Posterior cingulate gyrus (tissue), 11 donors: ENCODE results near the gene TTC21A.

Source experiments
- DNase-seq, 10 donors: peaks; one replicate each; pipeline versions ENCODE4 v3.0.0 to v3.0.0-alpha.2; 2020 to 2021; ENCODE audit warnings: mixed read lengths in 3 of 10
- intact Hi-C: fragments of 100-400 bp; cut with DNase I; formaldehyde crosslinking; loops from one replicate; pipeline ENCODE4 v1.15.1; 2023

TTC21A gene

GRCh38 chr3:39147711-39148434, 40.4 kb downstream of the TTC21A start:
- DNase-seq, result no peak
- intact Hi-C loops, result no loop called here

GRCh38 chr3:39148435-39149058, 41.1 kb downstream of the TTC21A start:
- intact Hi-C loops, result no loop called here
- DNase-seq, result peak in 2 of 10 donors; percentile 29 to 58

GRCh38 chr3:39149059-39149455, 41.6 kb downstream of the TTC21A start:
- intact Hi-C loops, result no loop called here
- DNase-seq, result no peak

DNA sequence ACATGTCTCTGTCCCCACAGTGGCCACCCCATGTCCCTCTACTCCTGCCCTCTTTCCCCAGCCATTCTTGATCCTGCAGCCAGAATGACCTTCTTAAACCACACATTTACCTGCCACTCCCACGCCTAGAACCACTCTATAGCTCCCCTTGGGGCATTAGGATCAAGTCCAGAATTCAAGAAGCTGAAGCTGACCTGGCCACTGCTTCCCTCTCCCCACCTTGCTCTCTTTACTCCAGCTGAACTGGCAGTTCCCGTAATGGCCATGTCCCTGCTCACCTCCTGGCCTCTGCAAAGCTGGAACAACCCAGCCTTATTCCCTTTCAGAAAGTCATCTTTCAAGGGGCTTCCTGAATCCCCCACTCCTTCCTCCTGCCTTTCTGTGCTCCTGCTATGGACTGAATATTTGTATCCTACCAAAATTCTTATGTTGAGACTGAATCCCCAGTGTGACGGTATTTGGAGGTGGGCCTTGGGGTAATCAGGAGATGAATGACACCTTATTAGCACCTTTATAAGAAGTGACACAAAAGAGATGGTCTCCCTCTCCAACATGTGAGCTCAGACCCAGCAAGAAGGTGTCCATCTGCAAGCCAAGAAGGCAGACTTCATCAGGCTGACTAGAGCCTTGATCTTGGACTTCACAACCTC, 42.1 kb downstream of the TTC21A start:
- intact Hi-C loops, result no loop called here
- no peak for DNase-seq

DNA sequence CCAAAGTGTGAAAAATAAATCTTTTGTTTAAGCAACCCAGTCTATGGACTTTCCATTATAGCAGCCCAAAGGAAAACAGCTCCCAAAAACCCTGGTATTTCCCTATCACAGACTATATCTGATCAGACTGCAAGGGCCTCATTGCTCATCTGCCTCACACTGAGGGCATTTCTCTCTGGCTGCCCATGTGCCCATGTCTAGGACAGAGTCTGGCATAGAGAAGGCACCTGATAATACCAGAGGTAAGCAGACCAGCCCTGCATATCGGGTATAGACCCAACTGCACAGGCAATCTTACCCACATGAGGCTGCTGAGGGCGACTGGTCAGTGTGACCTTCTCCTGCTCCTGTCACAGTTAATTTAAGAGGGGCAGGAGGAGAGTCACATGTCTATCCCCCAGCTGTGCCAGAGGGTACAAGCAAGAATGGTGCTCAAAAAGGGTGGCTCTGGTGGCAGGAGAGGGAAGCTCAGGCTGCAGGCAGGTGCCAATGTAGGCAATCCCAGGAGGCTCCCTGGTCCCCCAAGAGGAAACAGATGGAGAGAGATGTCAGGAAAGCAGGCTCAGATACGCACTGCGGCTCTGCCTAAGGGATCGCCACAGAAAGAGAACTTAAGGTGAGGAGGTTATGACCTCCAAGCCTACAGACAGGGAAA, 42.8 kb downstream of the TTC21A start:
- intact Hi-C loops, result no loop called here
- DNase-seq, result no peak

GRCh38 chr3:39150803-39151631, 43.5 kb downstream of the TTC21A start:
- peak in 7 of 10 donors; percentile 41 to 92 (median 56) for DNase-seq

DNA sequence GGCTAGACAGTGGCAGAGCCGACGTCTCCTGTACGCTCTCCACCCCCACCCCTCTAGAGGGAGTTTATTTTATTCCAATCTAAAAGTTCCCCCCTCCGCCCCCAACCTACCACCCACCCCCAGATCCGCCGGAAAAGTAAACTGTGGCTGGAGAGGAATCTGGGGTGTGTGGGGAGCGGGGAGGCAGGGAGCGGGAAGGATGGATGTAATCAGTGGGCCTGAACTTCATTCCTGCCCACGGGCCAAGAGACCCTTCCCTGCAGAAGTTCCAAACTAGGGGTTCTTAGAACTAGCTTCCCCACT, 46.4 kb downstream of the TTC21A start:
- DNase-seq, result no peak
- intact Hi-C loops, result no loop called here

More at GRCh38 chr3:39150803-39151631, 43.5 kb downstream of the TTC21A start:
- intact Hi-C loops, result no loop called here

- intact Hi-C loops, result no loop called here
- DNase-seq, result no peak
These were observed 47.0 kb downstream of the TTC21A start for GRCh38 chr3:39154280-39155021.

DNA sequence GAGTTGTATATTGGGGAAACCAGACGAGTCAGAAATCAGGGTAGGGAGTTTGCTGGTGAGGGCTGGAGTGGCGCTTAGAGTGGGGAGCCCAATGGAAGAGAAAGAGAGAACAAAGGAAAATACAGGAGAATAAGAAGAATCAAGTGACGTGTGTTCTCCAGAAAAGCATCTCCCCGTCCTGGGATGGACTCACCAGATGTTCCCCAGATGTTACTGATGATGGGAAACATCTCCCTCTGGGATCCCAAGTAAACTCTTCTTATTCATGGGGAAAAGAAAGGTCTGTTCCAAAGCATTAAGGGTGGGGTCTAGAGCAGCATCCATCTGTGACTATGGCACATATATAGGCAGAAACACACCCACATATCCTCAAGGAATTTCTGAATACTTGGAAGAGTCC, 48.9 kb downstream of the TTC21A start:
- no peak for DNase-seq
- intact Hi-C loops, result no loop called here

DNA sequence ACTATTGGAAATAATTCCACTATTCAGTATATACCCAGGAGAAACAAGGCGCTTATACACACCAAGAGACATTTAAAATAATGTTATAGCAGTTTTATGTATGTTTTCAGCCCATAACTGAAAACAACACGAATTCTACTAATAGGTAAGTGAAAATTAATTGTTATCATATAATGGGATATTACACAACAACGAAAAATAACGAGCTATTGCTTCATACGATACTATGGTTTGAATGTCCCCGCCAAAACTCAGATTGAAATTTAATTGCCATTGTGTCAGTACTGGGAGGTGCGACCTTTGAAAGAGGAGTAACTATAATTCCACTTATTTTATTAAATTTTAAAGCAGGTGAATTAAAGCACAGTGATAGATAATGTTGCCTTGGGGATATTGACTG, 49.9 kb downstream of the TTC21A start:
- intact Hi-C loops, result no loop called here
- DNase-seq, result no peak

DNA sequence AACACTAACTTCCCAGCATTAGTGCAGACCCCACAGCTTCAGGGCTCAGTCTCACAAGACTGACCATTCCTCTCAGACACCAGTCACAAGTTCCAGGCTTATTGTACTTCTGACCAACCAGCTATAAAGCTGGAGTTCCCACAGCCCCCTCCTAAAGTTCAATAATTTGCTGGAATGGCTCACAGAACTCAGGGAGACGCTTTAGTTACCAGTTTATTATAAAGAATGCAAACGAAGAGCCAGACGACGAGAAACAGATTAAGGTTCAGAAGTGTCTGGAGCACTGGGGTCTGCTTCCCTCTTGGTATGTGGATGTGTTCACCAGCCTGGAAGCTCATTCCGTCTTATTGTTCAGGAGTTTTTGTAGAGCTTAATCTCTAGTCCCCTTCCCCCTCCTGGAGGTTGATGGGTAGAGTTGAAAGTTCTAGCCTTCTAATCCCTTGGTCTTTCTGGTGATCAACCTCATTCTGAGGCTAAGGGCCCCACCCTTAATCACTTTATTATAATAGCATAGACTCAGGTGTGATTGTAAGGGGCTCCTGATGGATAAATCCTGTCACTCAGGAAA, 50.8 kb downstream of the TTC21A start:
- intact Hi-C loops, result no loop called here
- no peak for DNase-seq

GRCh38 chr3:39164414-39164813, 56.9 kb downstream of the TTC21A start:
- intact Hi-C loops, result no loop called here
- DNase-seq, result no peak

GRCh38 chr3:39165518-39165917, 58.0 kb downstream of the TTC21A start:
- intact Hi-C loops, result no loop called here
- DNase-seq, result no peak

DNA sequence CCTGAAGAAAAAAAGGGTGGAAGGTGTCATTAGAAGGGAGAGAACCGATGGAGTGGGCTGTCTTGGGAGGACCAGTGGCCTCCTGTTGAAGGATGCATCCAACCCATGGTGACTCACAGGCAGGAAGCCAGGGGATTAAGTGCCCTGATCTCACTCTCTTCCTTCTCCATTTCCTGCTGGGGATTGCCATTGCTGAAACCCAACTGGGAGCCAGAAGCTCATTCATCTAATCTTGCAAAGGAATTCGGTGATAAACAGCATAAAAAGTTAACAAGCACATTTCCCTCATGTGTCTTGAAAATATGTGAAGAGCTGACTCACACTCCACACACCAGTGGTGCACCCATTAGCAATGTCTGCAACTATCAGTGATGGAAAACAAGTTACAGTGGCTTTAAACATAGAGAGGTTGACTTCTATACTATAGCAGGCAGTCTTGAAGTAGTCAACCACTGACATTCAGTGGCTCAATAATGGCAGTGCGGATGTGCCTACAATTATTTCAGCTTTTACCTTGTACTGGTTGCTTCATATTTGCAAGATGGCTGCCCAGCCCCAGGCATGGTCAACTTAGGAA, 58.7 kb downstream of the TTC21A start:
- no peak for DNase-seq
- intact Hi-C loops, result no loop called here

DNA sequence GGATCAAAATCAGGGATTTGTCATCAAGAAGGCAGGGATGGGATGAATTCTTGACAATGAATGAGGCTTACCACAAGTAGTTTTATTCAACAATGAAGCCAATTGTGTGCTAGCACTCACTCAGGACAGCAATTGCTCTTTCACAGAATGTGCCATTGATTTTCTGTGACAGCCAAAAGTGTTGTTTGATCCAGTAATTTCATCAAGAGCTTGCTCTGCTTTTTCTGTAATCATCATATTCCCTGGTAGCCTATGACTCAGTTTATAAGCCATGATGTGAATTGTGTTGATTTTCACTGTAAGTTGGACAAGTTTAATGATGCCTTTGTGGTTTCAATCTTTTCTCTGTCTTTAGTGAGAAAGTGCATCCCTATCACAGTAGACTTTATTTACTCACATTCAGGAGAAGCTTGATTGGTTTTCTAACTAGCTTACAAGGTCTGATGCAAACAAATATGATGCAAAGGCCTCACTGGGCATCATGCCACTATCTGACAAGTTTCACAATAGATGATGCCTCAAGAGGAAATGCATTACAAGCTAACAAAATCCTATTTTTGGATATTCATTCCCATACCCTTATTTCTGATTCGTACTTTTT, 59.6 kb downstream of the TTC21A start:
- intact Hi-C loops, result no loop called here
- no peak for DNase-seq

GRCh38 chr3:39168156-39168780, 60.8 kb downstream of the TTC21A start:
- intact Hi-C loops, result no loop called here
- no peak for DNase-seq

DNA sequence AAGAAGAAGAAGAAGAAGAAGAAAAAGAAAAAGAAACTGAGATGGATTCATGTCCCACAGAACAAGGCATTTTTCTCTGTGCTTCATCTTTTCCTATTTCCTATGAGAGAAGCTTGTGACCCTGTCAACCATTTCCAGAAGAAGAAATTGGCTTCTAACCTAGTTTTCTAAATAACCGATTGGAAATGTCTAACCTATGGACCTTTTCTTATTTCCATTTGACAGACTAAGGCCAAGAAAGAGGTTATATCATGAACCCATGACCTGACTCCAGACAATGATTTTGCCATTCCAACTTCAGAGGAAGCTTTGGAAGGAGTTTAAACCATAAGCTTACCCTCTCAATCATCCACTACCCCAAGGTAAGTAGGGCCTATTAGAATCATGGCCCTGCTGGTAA, 62.2 kb downstream of the TTC21A start:
- no peak for DNase-seq
- intact Hi-C loops, result no loop called here

DNA sequence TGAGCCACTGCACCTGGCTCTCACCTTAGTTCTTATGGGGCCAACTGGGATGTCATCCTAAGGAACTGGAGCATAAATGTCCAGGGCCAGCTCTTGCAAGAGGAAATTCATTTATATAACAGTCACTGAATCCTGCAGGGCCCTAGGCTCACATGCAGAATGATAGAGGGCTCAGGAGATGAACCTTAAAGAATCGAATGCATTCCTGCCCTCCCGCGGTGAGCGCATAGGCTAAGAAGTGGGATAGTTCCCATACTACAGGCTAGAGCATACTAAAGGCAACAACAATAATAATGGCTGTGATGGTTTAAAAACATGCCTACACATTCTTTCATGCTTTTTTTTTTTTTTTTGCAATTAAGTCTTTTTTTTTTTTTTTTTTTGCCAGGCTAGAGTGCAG, 63.0 kb downstream of the TTC21A start:
- no peak for DNase-seq
- intact Hi-C loops, result no loop called here
